ENCODE data around the gene JAKMIP3.
"Not testable (repeated sequence)": the region's sequence is repeated elsewhere in the genome, so short reads cannot be mapped to it uniquely, and the experiment has no call there.

Gene JAKMIP3

DNA sequence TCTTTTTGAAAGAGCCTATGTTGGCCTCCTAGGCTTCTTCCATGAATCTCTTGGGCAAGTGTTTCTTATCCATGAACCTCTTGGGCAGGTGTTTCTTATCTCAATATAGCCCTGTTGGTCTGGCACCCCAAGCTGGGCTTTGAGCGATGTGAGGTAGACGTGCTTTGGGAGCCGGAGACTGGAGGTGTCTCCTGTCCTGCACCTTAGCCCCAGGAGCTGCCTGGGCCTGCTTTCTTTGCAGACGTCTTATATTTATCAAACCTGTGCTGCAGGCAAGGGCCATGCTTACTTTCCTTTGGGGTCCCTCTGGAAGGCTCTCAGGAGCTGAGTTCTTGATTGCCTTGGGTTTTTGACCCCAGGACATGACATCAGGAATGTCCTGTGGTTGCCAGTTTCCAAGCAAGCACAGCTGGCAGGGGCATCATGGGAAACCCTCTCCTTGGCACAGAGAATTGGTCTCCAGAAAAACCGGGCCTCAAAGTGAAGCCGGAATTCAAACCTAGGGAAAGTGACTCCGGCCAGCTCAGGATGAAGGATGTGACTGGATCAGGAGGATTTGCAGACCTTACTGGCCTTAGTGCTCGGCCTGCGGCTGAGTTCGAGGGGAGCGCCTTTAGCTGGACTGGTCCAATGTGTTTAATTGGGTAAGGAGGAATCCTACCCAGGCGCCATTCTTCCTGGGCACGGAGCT, 2.8 kb downstream of the JAKMIP3 start:
- DNase-seq = no peak

GRCh38 chr10:132069122-132069848, 3.5 kb downstream of the JAKMIP3 start:
- DNase-seq = no peak

- no peak for DNase-seq
Measured at GRCh38 chr10:132069849-132070182, 4.1 kb downstream of the JAKMIP3 start.

DNA sequence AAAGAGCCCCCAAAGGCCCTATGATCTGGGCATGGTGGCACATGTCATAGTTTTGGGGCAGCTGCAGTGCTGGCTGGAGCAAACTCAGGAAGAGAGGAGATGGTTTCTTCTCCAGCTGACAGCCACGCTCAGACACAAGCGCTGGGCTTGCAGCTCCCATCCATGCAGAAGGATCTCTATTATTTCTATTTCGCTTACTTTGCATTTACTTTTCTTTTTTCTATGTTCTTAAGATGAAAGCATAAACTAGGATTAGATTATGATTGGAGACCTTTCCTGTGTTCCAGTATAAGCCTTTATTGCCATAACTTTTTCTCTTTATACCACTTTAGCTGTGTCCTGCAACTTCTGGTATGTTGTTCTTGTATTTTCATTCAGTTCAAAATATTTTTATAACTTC, 5.0 kb downstream of the JAKMIP3 start:
- no peak for DNase-seq

DNA sequence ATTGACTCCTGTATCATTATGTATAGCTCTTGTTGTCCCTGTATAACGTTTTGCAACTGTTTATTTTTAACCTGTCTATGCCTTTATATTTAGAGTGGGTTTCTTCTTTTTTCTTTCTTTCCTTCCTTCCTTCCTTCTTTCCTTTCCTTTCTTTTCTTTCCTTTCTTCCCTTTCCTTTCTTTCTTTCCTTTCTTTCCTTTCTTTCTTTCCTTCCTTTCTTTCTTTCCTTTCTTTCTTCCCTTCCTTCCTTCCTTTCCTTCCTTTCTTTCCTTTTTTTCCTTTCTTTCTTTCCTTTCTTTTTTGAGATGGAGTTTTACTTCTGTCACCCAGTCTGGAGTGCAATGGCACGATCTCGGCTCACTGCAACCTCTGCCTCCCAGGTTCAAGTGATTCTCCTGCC, 5.9 kb downstream of the JAKMIP3 start:
- no peak for DNase-seq

DNA sequence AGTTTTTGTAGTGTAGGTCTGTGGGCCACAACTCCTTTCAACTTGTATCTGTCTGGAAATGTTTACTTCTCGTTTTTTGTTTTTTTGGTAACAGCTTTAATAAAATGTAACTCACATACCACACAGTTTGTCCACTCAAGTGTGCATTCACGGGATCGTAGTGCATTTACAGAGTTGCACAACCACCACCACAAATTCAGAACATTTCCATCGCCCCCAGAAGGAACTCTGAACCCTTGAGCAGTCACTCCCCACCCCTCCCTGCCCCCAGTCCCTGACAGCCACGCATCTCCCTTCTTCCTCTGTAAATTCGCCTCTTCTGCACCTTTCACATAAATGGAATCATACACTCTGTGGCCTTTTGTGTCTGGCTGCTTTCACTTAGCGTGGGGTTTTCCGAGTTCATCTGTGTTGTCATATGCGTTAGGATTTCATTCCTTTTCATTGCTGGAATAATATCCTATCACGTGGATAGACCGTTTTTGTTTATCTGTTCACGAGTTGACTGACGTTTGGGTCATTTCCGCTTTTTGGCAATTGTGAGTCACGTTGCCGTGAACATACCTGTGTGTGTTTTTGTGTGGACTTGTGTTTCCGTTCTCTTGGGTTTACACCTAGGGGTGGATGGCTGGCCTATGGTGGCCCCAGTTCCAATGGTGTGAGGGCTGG, 10.3 kb downstream of the JAKMIP3 start:
- DNase-seq = no peak

DNA sequence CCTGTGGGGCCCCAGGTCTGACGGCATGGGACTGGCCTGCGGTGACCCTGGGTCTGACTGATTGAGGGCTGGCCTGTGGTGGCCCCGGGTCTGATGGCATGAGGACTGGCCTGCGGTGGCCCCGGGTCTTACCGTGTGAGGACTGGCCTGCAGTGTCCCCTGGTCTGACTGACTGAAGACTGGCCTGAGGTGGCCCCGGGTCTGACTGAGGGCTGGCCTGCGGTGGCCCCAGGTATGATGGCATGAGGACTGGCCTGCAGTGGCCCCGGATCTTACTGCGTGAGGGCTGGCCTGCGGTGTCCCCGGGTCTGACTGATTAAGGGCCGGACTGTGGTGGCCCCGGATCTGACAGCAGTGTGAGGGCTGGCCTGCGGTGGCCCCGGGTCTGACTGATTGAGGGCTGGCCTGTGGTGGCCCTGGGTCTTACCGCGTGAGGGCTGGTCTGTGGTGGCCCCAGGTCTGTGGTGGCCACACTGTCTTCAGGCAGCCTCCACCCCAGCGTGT, 10.9 kb downstream of the JAKMIP3 start:
- no peak for DNase-seq

DNA sequence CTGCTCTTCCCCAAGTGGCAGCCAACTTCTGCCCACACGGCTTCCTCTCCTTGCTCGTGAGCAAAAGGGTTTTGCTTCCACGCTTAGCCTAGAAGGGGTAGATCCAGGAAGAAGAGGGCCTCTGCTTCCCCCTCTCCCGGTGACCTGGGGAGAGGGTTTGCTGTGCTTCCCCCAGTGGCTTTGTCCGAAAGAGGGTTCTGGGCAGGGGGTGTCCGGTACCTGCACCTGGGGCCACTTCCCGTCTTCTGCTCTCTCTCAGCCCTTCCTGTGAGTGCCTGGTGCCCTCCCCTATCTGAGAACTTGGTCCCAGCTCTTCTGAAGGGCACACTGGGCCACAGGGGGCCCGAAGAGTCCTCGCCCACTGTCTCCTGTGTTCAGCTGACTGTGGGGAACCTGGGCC, 11.3 kb downstream of the JAKMIP3 start:
- DNase-seq = no peak

DNA sequence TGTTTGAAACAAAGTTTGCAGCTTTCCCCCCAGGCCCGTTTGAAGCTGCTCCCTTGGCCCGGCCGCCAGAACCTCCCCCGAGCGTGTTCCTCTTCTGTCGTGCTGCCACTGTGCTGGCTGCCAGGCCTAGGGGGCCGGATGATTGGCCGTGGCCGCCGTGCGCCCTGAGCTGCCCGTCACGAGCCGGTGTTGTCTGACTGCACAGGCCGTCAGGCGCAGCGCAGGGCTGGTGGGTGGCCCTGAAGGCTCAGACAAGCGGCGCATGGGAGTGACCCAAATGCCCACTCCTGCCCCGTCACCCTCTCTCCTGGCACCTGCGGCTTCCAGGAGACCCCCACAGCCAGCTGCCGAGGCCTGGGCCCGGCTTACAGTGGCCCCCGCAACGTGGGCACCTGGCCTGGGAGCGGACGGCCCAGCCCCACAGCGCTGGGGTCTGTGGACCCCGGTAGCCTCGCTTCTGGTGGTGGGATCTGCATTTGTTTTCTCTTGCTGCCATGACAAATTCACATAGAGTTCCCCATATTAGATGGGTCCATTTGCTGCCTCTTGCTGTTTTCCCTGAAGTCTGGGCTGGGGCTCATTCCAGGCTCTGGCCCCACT, 13.1 kb downstream of the JAKMIP3 start:
- DNase-seq = no peak

DNA sequence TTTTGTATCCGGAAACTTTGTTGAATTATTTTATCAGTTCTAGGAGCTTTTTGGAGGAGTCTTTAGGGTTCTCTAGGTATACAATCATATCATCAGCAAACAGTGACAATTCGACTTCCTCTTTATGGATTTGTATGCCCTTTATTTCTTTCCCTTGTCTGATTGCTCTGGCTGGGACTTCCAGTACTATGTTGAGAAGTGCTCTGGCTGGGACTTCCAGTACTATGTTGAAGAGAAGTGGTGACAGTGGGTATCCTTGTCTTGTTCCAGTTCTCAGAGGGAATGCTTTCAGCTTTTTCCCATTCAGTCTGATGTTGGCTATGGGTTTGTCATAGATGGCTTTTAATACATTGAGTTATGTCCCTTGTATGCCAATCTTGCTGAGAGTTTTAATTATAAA, 18.6 kb downstream of the JAKMIP3 start:
- not testable (repeated sequence) for DNase-seq

DNA sequence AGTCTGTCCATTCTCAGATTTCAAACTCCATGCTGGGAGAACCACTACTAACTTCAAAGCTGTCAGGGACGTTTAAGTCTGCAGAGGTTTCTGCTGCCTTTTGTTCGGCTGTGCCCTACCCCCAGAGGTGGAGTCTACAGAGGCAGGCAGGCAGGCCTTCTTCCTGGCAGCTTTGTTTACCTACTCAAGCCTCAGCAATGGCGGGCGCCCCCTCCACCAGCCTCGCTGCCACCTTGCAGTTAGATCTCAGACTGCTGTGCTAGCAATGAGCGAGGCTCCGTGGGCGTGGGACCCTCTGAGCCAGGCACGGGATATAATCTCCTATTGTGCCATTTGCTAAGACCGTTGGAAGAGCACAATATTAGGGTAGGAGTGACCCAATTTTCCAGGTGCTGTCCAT, 27.5 kb downstream of the JAKMIP3 start:
- DNase-seq = not testable (repeated sequence)

GRCh38 chr10:132094581-132095234, 29.0 kb downstream of the JAKMIP3 start:
- no peak for DNase-seq

DNA sequence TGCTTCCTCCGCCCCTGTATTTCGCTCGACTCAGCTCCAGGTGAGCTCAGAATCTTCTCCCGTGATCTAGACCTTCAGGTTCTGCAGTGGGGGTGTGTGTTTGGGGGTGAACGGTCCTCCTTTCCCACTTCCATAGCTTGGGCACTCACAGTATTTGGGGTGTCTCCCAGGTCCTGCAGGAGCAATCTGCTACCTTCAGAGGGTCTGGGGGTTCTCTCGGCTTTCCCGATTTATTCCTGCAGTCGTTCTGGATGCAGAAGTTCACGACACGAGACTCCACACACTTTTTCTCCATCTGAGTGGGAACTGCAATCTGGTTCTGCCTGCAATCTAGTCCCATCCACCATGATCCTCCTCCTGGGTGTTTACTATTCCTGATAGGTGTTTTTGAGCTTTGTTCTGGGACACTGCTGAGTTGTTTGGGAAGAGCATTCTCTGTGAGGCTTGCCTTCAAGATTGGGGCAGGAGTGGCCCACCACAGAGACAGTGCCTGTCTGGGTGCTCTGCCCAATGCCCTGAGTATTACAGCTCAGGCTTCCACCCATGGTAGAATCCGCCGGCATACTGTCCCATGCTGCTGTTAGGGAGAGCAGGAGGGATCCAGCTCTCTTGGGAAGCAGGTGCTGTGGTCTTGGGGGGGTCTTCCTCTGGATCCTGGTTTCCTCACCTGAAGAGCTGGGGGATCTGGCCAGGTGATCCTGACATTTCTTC, 29.8 kb downstream of the JAKMIP3 start:
- no peak for DNase-seq

DNA sequence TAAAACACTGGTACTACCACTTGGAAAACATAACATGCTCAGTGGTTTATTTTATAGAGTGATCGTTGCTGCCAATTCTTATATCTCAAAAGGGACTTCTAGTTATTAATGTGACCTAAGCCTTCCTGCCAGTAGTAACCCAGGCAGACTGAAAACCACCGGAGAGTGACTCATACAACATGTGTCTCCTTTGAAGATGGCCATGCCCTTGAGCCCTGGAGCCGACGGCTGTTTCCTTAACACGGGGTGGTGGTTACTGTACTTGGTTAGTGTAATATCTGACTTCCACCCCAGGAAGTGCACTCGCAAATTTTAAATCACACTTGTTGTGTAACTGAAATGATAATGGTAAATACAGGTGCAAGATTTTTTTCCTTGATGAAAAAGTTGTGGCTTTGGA, 30.5 kb downstream of the JAKMIP3 start:
- DNase-seq = peak; percentile 5

GRCh38 chr10:132096863-132097478, 31.2 kb downstream of the JAKMIP3 start:
- DNase-seq = no peak

- DNase-seq = no peak
Measured at GRCh38 chr10:132097609-132098377, 32.0 kb downstream of the JAKMIP3 start.

DNA sequence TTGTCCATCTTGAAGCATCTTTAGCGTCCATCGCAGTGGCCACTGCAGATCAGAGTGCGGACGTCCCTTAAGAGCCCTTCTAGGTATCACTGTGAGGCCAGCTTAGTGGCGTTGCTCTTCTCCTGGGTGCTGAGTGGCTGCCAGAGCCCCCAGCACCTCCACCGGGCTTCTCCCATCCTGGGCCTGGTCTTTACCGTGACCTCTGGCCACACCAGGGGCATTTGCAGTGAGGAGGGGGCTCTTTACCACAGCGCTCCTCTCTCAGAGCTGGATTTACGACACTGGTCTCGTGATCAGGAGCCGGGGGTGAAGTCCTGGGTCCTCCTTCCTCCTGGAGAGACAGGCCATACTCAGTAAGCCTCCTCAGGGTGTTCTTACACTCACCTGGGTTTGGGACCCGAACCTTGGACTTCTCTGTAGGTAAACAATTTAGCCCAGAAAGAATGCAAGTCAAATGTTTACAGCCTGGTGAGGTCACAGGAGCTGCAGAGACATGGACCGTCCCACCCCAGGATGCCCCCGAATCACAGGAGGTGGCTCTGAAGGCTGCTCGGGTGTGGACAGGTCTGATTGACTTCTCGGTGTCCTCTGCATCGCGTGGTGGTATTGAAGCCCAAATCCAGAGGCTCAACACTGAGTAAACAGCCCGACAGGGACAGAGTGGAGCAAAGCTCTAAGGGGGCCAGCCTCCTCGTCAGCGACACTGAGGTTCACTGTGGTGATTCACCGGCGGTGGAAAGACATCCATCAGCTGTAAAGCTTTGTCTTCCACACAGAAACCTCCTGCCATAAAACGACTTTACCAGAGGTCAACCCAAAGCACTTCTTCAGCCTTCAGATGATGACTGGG, 33.0 kb downstream of the JAKMIP3 start:
- no peak for DNase-seq

DNA sequence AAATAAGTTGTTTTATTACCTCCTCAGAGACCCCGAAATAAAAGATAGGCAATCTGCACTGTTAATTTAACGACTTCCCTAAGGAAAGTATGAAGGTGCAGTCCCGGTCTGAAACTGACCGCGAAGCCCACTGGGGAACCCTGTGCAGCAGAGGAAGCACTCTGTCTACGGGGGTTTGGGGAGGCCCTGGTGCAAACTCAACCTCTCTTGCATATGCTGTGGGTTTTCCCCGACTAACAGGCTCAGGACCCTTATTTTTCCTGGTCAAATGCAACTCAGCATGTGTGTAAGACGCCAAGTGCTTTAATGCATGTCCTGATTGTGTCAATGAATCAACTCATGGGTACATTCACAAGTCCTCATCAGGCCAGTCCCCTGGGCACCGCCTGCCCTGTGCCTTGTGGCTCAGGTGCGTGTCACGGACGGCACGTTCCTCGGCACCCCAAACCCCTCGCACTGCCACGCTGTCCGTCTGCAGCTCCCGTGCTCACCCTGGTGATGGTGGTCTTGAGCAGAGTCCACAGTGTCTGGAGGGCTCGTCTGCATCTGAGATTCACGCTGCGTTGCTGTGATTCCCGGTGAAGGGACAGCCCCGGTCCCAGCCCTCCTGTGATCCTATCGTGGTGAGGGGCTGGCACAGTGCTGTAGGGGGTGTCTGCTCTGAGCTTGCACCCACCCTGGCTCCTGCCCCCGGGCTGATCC, 33.8 kb downstream of the JAKMIP3 start:
- DNase-seq = no peak

- DNase-seq = no peak
Measured at GRCh38 chr10:132100091-132100481, 34.3 kb downstream of the JAKMIP3 start.

All from suppressor macrophage treated with lipopolysaccharide for 4 hours (primary cell).